HFFc6 (cell line): ENCODE data around the gene SGMS1. TPM values are rescaled to one million over a fixed set of nuclear protein-coding genes. Genes with fewer than 3 reads are reported as not detected.

Experiments
- DNase-seq: peaks from one replicate; pipeline ENCODE4 v3.0.0-alpha.2; 2018
- H3K27ac Mint-ChIP-seq: 2 replicates; pipeline ENCODE4 v1.8.0; 2020; ENCODE audit warnings: mild to moderate bottlenecking, mixed read lengths
- H3K27me3 Mint-ChIP-seq: 2 replicates; pipeline ENCODE4 v1.8.0; 2021; ENCODE audit warnings: mild to moderate bottlenecking, moderate library complexity, mixed read lengths; ENCODE audit not compliant: insufficient read depth
- H3K36me3 Mint-ChIP-seq: 2 replicates; pipeline ENCODE4 v1.8.0; 2021; ENCODE audit warnings: low read depth, mixed read lengths
- H3K4me1 Mint-ChIP-seq: 2 replicates; pipeline ENCODE4 v1.8.0; 2020; ENCODE audit warnings: low read depth, mixed read lengths
- H3K4me3 Mint-ChIP-seq: 2 replicates; pipeline ENCODE4 v1.8.0; 2020; ENCODE audit warnings: mild to moderate bottlenecking, moderate library complexity, mixed read lengths
- H3K9me3 Mint-ChIP-seq: 2 replicates; pipeline ENCODE4 v1.8.0; 2020; ENCODE audit warnings: mild to moderate bottlenecking, mixed read lengths
- CTCF ChIP-seq: fragments of 200-600 bp; sonication (generic); IDR thresholded peaks from 2 replicates; pipeline ENCODE4 v1.5.0; 2021; ENCODE audit warnings: antibody characterized with exemption, mild to moderate bottlenecking
- total RNA-seq, 6 experiments: library from RNA; stranded (reverse); fragmentation: NEBNext Ultra II Directional; extraction: Animal tissue kit (Norgen Biotek cat#: 25700); gene quantifications; 2 replicates in 1 of 6; 3 replicates in 5 of 6; pipeline ENCODE4 v1.2.3, GENCODE V29; 2021

Gene SGMS1
- total RNA-seq, 6 experiments from 2014 or later, result 19.6 to 27.5 (median 24.6) TPM

DNA sequence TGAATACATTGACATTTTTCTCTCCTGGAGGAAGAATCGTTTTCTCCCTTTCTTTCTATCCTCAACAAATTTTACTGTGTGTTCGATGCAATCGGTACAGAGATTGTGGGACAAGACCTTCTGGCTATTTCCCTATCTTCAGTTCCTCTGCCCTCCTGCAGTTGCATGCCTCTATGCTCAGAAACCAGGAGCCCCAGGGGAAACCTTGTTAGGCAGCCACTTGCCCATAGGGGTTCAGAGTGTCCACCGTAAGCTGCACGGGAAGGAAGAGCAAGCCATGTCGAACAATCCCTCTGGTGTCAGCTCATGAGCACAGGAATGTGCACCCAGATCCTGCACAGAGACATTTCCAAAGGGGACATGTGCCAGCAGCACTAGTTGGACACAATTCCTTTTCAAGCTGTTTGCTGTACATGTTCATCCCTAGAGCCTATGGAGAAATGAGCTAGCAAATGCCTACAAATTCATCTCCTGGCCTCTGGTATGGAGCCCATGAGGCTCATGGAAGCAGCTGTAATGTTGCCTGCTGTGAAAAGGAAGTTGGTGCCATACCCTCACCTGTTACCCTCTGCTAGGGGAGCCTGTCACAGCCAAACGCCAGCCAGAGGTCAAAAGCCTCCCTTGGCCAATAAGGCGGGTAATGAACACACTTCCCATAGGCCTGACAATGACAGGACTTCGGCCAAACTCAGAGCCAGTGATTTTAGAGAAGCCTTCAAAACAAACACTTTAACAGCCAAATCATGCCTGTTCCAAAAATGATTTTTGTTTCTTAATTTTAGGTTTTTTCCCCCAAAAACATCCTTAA lies 336.6 kb downstream of the SGMS1 start:
- H3K36me3 Mint-ChIP-seq, result no peaks in the 10 kb centered on the region
- no peak overlapping the region for H3K27ac Mint-ChIP-seq
- no peaks in the 10 kb centered on the region for H3K9me3 Mint-ChIP-seq
- peaks cover 13% of the 10 kb centered on the region for H3K4me1 Mint-ChIP-seq
- H3K27me3 Mint-ChIP-seq, result peaks cover 12% of the 10 kb centered on the region
- no peak overlapping the region for H3K4me3 Mint-ChIP-seq
- no peak for TF ChIP-seq CTCF
- no peak for DNase-seq

DNA sequence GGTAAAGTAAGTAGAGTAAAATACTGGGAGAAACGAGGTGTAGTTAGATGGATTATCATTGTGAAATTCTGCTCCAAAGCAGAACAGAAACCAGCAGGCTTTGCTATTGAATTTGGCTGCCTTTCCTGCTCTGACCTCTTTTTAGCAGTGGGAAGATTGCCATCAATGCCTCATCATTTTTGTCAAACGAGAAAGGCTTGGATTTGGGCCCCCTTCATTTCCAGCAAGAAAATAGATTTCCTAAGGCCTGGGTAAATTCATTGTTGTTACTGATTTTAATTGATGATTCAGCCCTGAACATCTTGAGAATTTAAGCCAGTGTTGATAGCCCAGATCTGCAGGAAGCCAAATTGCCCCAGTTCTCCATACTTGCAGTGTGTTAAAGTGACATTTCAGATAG lies 337.2 kb downstream of the SGMS1 start:
- no peaks in the 10 kb centered on the region for H3K36me3 Mint-ChIP-seq
- DNase-seq, result no peak
- no peak overlapping the region for H3K27ac Mint-ChIP-seq
- peaks cover 13% of the 10 kb centered on the region for H3K4me1 Mint-ChIP-seq
- H3K9me3 Mint-ChIP-seq, result no peaks in the 10 kb centered on the region
- H3K4me3 Mint-ChIP-seq, result no peak overlapping the region
- TF ChIP-seq CTCF, result no peak
- H3K27me3 Mint-ChIP-seq, result peaks cover 19% of the 10 kb centered on the region

DNA sequence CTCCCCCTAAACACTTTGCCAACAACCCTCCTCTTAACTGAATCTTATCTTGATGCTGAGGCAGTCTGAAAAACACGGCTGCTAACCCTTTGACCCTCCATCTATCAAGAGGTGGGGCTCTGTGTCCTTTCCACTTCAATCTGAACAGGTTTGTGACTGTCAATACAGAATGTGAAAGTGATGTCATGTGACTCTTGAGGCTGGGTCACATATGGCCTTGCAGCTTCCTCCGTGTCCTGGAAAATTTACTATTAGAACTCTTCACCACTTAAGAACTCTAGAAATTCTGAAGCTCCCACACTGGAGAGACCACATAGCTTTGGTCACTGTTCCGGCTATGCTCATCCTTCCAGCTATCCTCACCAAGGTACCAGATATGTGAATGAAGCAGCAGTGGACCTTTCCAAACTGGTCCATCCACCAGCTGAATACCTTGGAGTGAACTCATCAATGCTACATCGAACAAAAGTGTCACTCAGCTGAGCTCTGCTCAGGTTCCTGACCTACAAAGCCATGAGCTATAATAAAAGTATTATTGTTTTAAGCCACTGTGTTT lies 341.7 kb downstream of the SGMS1 start:
- TF ChIP-seq CTCF, result no peak
- H3K9me3 Mint-ChIP-seq, result no peaks in the 10 kb centered on the region
- peaks cover 17% of the 10 kb centered on the region for H3K4me1 Mint-ChIP-seq
- H3K36me3 Mint-ChIP-seq, result no peaks in the 10 kb centered on the region
- no peak overlapping the region for H3K4me3 Mint-ChIP-seq
- no peak overlapping the region for H3K27ac Mint-ChIP-seq
- peaks cover 23% of the 10 kb centered on the region for H3K27me3 Mint-ChIP-seq
- DNase-seq, result no peak

- Mint-ChIP-seq H3K27ac (no peak overlapping the region), H3K4me3 (no peak overlapping the region), H3K9me3 (no peaks in the 10 kb centered on the region), H3K36me3 (no peaks in the 10 kb centered on the region), H3K4me1 (peaks cover 10% of the 10 kb centered on the region), H3K27me3 (peaks cover 27% of the 10 kb centered on the region)
- no peak for TF ChIP-seq CTCF
- no peak for DNase-seq
These were observed 342.4 kb downstream of the SGMS1 start for GRCh38 chr10:50281210-50281966.

DNA sequence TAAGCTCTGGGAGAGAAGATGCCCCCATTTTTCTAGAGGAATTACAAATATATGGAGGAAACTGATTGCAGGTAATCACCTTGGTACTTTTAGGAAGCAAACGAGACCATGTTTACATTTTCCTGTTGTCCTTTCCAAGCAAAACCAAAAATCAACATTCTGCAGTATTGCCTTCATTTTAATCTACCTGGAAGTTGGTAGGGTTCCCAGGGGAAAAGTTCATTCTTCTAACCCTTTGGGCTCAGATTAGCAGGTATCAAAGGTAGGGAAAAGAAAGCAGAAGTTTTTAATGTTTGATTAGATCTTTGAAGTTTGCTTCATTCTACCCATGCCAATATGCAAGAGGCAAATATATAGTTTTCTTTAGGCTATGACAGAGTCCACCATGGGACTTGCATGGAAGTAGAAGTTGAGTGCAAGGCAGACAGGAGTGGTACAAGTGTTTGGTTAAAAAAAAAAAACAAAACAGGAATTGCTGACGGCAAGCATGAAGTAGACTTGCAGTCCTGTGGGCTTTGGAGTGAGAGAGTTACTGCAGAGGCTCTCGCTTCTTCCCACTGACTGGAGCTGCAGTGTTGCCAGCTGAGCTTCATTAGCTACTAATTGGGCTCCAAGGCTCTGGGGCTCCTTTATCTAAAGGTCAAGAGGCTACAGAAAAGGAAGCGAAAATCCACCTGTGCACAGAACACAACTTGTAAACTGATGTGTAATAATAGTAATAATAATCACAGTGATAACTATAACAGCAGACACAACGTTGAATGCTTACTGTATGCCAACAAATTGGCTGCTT lies 343.5 kb downstream of the SGMS1 start:
- Mint-ChIP-seq H3K4me1 (peaks cover 6% of the 10 kb centered on the region), H3K27me3 (peaks cover 28% of the 10 kb centered on the region), H3K9me3 (no peaks in the 10 kb centered on the region), H3K27ac (no peak overlapping the region), H3K36me3 (no peaks in the 10 kb centered on the region), H3K4me3 (no peak overlapping the region)
- TF ChIP-seq CTCF, result no peak
- no peak for DNase-seq
